DOHH2 (cell line): ENCODE data around the gene SEZ6L2.

Source experiments
- H3F3A ChIP-seq: fragments of 200-600 bp; sonication (generic), shearing (Covaris generic); 2 replicates; pipeline ENCODE4 v1.6.0; 2016; ENCODE audit warnings: antibody characterized with exemption, mild to moderate bottlenecking; ENCODE audit not compliant: control insufficient read depth, insufficient read depth
- H3K27ac ChIP-seq: fragments of 200-600 bp; sonication (generic); 2 replicates; pipeline ENCODE4 v1.5.1; 2014; ENCODE audit warnings: low read depth, mild to moderate bottlenecking, low read length, moderate library complexity
- H3K27me3 ChIP-seq: fragments of 200-600 bp; sonication (generic); 2 replicates; pipeline ENCODE4 v1.6.1; 2014; ENCODE audit warnings: mild to moderate bottlenecking, low read length, mixed read lengths; ENCODE audit not compliant: control insufficient read depth
- H3K36me3 ChIP-seq: fragments of 200-600 bp; sonication (generic); 2 replicates; pipeline ENCODE4 v1.6.1; 2014; ENCODE audit warnings: mild to moderate bottlenecking, low read length, moderate library complexity, mixed read lengths; ENCODE audit not compliant: control insufficient read depth
- H3K4me1 ChIP-seq: fragments of 200-600 bp; sonication (generic); 2 replicates; pipeline ENCODE4 v1.6.1; 2014; ENCODE audit warnings: mild to moderate bottlenecking, low read length, mixed read lengths; ENCODE audit not compliant: control insufficient read depth
- H3K4me2 ChIP-seq: fragments of 200-600 bp; sonication (generic); 2 replicates; pipeline ENCODE4 v1.6.0; 2014; ENCODE audit warnings: mild to moderate bottlenecking, low read length, moderate library complexity
- H3K4me3 ChIP-seq: fragments of 200-600 bp; sonication (generic); 2 replicates; pipeline ENCODE4 v1.5.1; 2014; ENCODE audit warnings: mild to moderate bottlenecking, low read length, mixed read lengths
- H3K79me2 ChIP-seq: fragments of 200-600 bp; sonication (generic); 2 replicates; pipeline ENCODE4 v1.6.1; 2014; ENCODE audit warnings: mild to moderate bottlenecking, low read length, mixed read lengths; ENCODE audit not compliant: control insufficient read depth
- H3K9me2 ChIP-seq: fragments of 200-600 bp; sonication (generic); replicated peaks from 2 replicates; pipeline ENCODE4 v1.6.1; 2014; ENCODE audit warnings: mild to moderate bottlenecking, low read length, mixed read lengths; ENCODE audit not compliant: control insufficient read depth
- H3K9me3 ChIP-seq: fragments of 200-600 bp; sonication (generic); 2 replicates; pipeline ENCODE4 v1.6.1; 2014; ENCODE audit warnings: antibody characterized with exemption, low read length, mixed read lengths; ENCODE audit not compliant: control insufficient read depth, insufficient read depth
- H4K20me1 ChIP-seq: fragments of 200-600 bp; sonication (generic); 2 replicates; pipeline ENCODE4 v1.6.0; 2014; ENCODE audit warnings: low read depth, mild to moderate bottlenecking, antibody characterized with exemption, low read length, moderate library complexity; ENCODE audit not compliant: control insufficient read depth, insufficient read depth
- EZH2phosphoT487 ChIP-seq: fragments of 200-600 bp; sonication (generic); IDR thresholded peaks from 2 replicates; pipeline ENCODE4 v1.6.1; 2017; ENCODE audit warnings: borderline replicate concordance, mild to moderate bottlenecking, antibody characterized with exemption, low read length, moderate library complexity, mixed read lengths
- TF ChIP-seq, protein P1 (sequence below): fragments of 200-600 bp; sonication (generic); IDR thresholded peaks from one replicate; pipeline ENCODE4 v1.5.1; 2014; ENCODE audit warnings: antibody characterized with exemption, mild to moderate bottlenecking, low read depth, low read length; ENCODE audit not compliant: poor library complexity, severe bottlenecking

Gene SEZ6L2

DNA sequence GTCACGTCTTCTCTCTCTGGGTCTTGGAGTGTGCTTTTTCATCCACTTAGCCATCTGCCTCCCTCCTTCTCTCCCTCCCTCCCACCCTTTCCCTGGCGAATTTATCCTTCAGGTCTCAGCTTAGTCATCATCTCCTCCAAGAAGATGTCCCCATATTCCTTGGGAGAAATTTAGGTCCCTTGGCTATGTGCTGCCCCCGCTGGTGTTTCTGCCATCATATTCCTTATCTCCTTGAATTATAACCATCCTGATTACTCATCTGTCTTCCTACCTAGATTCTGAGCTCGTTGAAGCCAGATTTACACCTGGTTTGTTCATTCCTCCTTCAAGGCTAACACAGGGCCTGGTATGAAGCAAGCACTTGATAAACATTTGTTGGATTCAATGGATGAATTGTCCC is 5.0 kb downstream of the SEZ6L2 start:
- Histone ChIP-seq H3K9me3 (no peaks in the 10 kb centered on the region), H4K20me1 (no peaks in the 10 kb centered on the region), H3K9me2 (no peaks in the 10 kb centered on the region), H3K36me3 (no peaks in the 10 kb centered on the region), H3K4me1 (no peaks in the 10 kb centered on the region; the same call in 1 of the 2 replicates), H3K79me2 (no peaks in the 10 kb centered on the region), H3K4me3 (no peak overlapping the region), H3K27me3 (peaks cover 21% of the 10 kb centered on the region), H3K4me2 (no peak overlapping the region), H3K27ac (no peak overlapping the region), H3F3A (no peaks in the 10 kb centered on the region)
- no peak for TF ChIP-seq EZH2phosphoT487
- TF ChIP-seq, protein P1, sequence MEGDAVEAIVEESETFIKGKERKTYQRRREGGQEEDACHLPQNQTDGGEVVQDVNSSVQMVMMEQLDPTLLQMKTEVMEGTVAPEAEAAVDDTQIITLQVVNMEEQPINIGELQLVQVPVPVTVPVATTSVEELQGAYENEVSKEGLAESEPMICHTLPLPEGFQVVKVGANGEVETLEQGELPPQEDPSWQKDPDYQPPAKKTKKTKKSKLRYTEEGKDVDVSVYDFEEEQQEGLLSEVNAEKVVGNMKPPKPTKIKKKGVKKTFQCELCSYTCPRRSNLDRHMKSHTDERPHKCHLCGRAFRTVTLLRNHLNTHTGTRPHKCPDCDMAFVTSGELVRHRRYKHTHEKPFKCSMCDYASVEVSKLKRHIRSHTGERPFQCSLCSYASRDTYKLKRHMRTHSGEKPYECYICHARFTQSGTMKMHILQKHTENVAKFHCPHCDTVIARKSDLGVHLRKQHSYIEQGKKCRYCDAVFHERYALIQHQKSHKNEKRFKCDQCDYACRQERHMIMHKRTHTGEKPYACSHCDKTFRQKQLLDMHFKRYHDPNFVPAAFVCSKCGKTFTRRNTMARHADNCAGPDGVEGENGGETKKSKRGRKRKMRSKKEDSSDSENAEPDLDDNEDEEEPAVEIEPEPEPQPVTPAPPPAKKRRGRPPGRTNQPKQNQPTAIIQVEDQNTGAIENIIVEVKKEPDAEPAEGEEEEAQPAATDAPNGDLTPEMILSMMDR = no peak

DNA sequence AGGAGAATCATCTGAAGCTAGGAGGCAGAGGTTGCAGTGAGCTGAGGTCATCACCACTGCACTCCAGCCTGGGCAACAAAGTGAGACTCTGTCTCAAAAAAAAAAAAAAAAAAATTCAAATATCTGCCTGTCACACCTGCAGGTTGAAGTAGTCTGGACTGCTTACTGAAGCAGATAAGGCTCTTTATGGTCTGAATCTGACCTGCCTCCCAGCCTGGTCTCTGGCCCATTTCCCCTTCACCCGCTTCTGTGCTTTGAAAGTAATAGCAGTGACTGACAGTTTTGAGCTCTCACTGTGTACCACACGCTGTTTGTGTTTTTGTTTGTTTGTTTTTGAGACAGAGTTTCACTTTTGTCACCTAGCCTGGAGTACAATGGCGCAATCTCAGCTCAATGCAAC is 5.8 kb downstream of the SEZ6L2 start:
- Histone ChIP-seq H4K20me1 (no peaks in the 10 kb centered on the region), H3K27me3 (peaks cover 14% of the 10 kb centered on the region), H3K27ac (no peak overlapping the region), H3K4me1 (no peaks in the 10 kb centered on the region), H3K4me3 (no peak overlapping the region), H3K9me3 (no peaks in the 10 kb centered on the region), H3K79me2 (no peaks in the 10 kb centered on the region), H3K4me2 (no peak overlapping the region), H3K9me2 (no peaks in the 10 kb centered on the region), H3F3A (no peaks in the 10 kb centered on the region), H3K36me3 (no peaks in the 10 kb centered on the region)
- no peak for TF ChIP-seq EZH2phosphoT487
- TF ChIP-seq, protein P1 = no peak

DNA sequence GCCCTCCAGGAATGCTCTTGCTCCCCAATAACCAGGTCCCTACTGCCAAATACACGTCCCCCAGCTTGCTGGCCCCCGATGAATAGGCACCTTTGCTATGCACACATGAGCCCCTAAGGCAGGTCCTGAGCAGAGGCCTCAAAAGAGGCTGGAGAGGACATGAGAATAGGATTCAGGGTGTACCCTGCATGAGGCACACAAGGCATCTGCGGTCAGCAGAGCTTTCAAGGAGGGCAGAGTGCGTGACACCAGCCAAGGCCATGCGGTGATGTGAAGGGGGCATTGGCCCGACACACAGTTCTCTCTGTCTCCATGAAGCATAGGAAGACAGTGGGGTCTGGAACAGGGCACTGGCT is 6.9 kb downstream of the SEZ6L2 start:
- Histone ChIP-seq H3K79me2 (no peaks in the 10 kb centered on the region), H3K4me1 (no peaks in the 10 kb centered on the region), H3K36me3 (no peaks in the 10 kb centered on the region), H3K27ac (no peak overlapping the region), H3K4me3 (no peak overlapping the region), H3K9me2 (no peaks in the 10 kb centered on the region), H3K27me3 (peaks cover 3% of the 10 kb centered on the region; the same call in 1 of the 2 replicates), H3K9me3 (no peaks in the 10 kb centered on the region), H3F3A (no peaks in the 10 kb centered on the region), H4K20me1 (no peaks in the 10 kb centered on the region), H3K4me2 (no peak overlapping the region)
- TF ChIP-seq EZH2phosphoT487 = no peak
- TF ChIP-seq, protein P1 = no peak
